ENCODE data around the gene HNRNPA1L2.
"Not testable (repeated sequence)": the region's sequence is repeated elsewhere in the genome, so short reads cannot be mapped to it uniquely, and the experiment has no call there.

The HNRNPA1L2 gene

DNA sequence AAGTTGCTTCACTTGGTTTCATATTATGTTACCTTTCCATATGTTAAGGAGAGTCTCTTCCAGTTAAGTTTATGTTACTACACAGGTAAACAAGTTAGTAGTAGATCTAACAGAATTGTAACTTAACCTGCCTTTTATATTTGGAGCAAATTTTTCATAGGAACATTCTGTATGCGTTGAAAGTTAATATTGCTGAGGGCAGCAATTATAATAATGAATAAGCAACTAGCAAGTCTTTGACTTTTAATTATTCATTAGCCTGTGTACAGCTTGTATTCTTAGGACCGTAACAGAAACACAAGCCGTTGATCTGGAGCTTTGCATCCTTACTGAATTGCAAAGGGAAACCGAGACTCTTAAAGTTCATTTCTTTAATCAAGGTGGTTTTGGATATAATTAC lies 22.0 kb downstream of the HNRNPA1L2 start:
- H3K36me3 ChIP-seq (ENCODE audit: control insufficient read depth in 4 of 4, insufficient read depth in 4 of 4, low read length in 3 of 4), result peaks cover 10 to 74% (median 45%) of the 10 kb centered on the region in 4 experiments
- ChIA-PET POLR2A (interaction anchor here (1.4 kb wide), 1 partner anchor 11 kb away, joined by 4 read pairs; the partner anchor contains the start of gene SUGT1), CTCF (interaction anchor here (1.0 to 5.0 kb wide), 11 partner anchors 11 to 183 kb away, joined by 3 to 32 read pairs (median 6); partner anchors contain the start of genes CNMD, PCDH8 and SUGT1)
- no peak for DNase-seq
- H3K4me3 ChIP-seq (ENCODE audit: control insufficient read depth in 1 of 7, extremely low read depth in 1 of 7, insufficient read depth in 4 of 7, low read depth in 2 of 7, low read length in 6 of 7), result no peak overlapping the region
- H3K27me3 ChIP-seq (replicated peaks in 2 of 5; ENCODE audit: control insufficient read depth in 4 of 5, insufficient read depth in 5 of 5, low read length in 4 of 5), result no peaks in the 10 kb centered on the region
- H3K9me3 ChIP-seq (ENCODE audit: control extremely low read depth in 1 of 5, control insufficient read depth in 4 of 5, insufficient read depth in 2 of 5, low read depth in 1 of 5, low read length in 4 of 5), result no peaks in the 10 kb centered on the region
- WGBS (ENCODE audit: insufficient coverage), result 100% methylated on average over 2 of the region's 4 CpGs
- no peaks in the 10 kb centered on the region for H3K4me1 ChIP-seq (ENCODE audit: control extremely low read depth in 1 of 4, control insufficient read depth in 4 of 4, insufficient read depth in 4 of 4, low read length in 3 of 4)
- H3K27ac ChIP-seq (ENCODE audit: insufficient read depth in 1 of 2, low read depth in 1 of 2, low read length in 2 of 2, poor library complexity in 1 of 2, severe bottlenecking in 2 of 2), result no peak overlapping the region

DNA sequence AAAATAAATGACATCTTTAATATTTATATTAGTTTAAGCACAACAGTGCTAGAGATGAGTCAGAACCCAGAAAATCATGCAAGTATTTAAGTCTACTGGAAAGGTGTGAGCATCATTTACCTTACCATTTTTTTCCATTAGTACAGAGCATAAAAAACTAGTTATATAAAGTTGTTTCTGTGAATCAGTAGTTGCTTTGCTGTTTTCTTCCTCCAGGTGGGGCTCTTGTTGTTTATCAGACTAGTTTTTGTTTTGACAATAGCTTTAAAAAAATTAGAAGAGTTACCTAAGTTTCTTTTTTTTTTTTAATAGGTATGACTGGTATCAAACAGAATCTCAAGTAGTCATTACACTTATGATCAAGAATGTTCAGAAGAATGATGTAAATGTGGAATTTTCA lies 23.1 kb downstream of the HNRNPA1L2 start:
- no peaks in the 10 kb centered on the region for H3K27me3 ChIP-seq (replicated peaks in 2 of 5; ENCODE audit: control insufficient read depth in 4 of 5, insufficient read depth in 5 of 5, low read length in 4 of 5)
- H3K9me3 ChIP-seq (ENCODE audit: control extremely low read depth in 1 of 5, control insufficient read depth in 4 of 5, insufficient read depth in 2 of 5, low read depth in 1 of 5, low read length in 4 of 5), result no peaks in the 10 kb centered on the region
- H3K27ac ChIP-seq (ENCODE audit: insufficient read depth in 1 of 2, low read depth in 1 of 2, low read length in 2 of 2, poor library complexity in 1 of 2, severe bottlenecking in 2 of 2), result no peak overlapping the region
- H3K4me1 ChIP-seq (ENCODE audit: control extremely low read depth in 1 of 4, control insufficient read depth in 4 of 4, insufficient read depth in 4 of 4, low read length in 3 of 4), result no peaks in the 10 kb centered on the region
- CTCF ChIA-PET, result interaction anchor here (0.8 to 5.0 kb wide), 20 partner anchors 8 to 486 kb away, joined by 3 to 32 read pairs (median 4); partner anchors contain the start of genes CNMD, PCDH8 and SUGT1
- no peak overlapping the region for H3K4me3 ChIP-seq (ENCODE audit: control insufficient read depth in 1 of 7, extremely low read depth in 1 of 7, insufficient read depth in 4 of 7, low read depth in 2 of 7, low read length in 6 of 7)
- DNase-seq, result peak; percentile 46 to 71 (median 67)
- POLR2A ChIA-PET, result interaction anchor here (1.4 kb wide), 1 partner anchor 12 kb away, joined by 4 read pairs; the partner anchor contains the start of gene SUGT1
- peaks cover 10 to 67% (median 45%) of the 10 kb centered on the region in 4 experiments for H3K36me3 ChIP-seq (ENCODE audit: control insufficient read depth in 4 of 4, insufficient read depth in 4 of 4, low read length in 3 of 4)

- Histone ChIP-seq H3K4me1 (ENCODE audit: control extremely low read depth in 1 of 4, control insufficient read depth in 4 of 4, insufficient read depth in 4 of 4, low read length in 3 of 4) (peaks cover 0 to 14% (median 1%) of the 10 kb centered on the region in 4 experiments), H3K27ac (ENCODE audit: insufficient read depth in 1 of 2, low read depth in 1 of 2, low read length in 2 of 2, poor library complexity in 1 of 2, severe bottlenecking in 2 of 2) (no peak overlapping the region), H3K9me3 (ENCODE audit: control extremely low read depth in 1 of 5, control insufficient read depth in 4 of 5, insufficient read depth in 2 of 5, low read depth in 1 of 5, low read length in 4 of 5) (no peaks in the 10 kb centered on the region), H3K27me3 (replicated peaks in 2 of 5; ENCODE audit: control insufficient read depth in 4 of 5, insufficient read depth in 5 of 5, low read length in 4 of 5) (no peaks in the 10 kb centered on the region), H3K4me3 (ENCODE audit: control insufficient read depth in 1 of 7, extremely low read depth in 1 of 7, insufficient read depth in 4 of 7, low read depth in 2 of 7, low read length in 6 of 7) (no peak overlapping the region), H3K36me3 (ENCODE audit: control insufficient read depth in 4 of 4, insufficient read depth in 4 of 4, low read length in 3 of 4) (peaks cover 7 to 45% (median 21%) of the 10 kb centered on the region in 4 experiments)
- DNase-seq, result peak; percentile 17 to 45 (median 42)
- ChIA-PET CTCF (interaction anchor here (0.6 to 1.0 kb wide), 4 partner anchors 12 to 29 kb away, joined by 3 read pairs; no protein-coding TSS in a partner anchor), POLR2A (no interaction called here)
- WGBS (ENCODE audit: insufficient coverage), result no CpG with 5 or more reads among the region's 2 CpGs
Observed at GRCh38 chr13:52669677-52670076, 27.4 kb downstream of the HNRNPA1L2 start.

DNA sequence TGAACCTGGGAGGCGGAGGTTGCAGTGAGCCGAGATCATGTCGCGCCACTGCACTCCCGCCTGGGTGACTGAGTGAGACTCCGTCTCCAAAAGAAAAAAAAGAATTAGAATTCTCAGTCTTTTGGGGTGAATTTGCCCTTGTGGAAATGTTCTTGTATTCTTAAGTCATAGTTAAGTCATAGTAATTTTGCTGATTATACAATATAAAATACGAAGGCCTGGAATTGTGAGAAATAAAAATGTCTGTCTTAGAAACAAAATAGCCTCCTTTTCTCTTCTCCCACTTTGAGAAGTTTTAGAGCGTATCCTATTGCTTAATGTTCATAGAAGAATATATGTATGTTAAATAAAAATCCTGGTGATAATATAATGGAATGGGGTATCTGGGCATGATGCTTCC lies 28.5 kb downstream of the HNRNPA1L2 start:
- Histone ChIP-seq H3K9me3 (ENCODE audit: control extremely low read depth in 1 of 5, control insufficient read depth in 4 of 5, insufficient read depth in 2 of 5, low read depth in 1 of 5, low read length in 4 of 5) (no peaks in the 10 kb centered on the region), H3K4me3 (ENCODE audit: control insufficient read depth in 1 of 7, extremely low read depth in 1 of 7, insufficient read depth in 4 of 7, low read depth in 2 of 7, low read length in 6 of 7) (no peak overlapping the region), H3K27me3 (replicated peaks in 2 of 5; ENCODE audit: control insufficient read depth in 4 of 5, insufficient read depth in 5 of 5, low read length in 4 of 5) (no peaks in the 10 kb centered on the region), H3K27ac (ENCODE audit: insufficient read depth in 1 of 2, low read depth in 1 of 2, low read length in 2 of 2, poor library complexity in 1 of 2, severe bottlenecking in 2 of 2) (no peak overlapping the region), H3K36me3 (ENCODE audit: control insufficient read depth in 4 of 4, insufficient read depth in 4 of 4, low read length in 3 of 4) (peaks cover 8 to 38% (median 18%) of the 10 kb centered on the region in 4 experiments), H3K4me1 (ENCODE audit: control extremely low read depth in 1 of 4, control insufficient read depth in 4 of 4, insufficient read depth in 4 of 4, low read length in 3 of 4) (peaks cover 0 to 14% (median 1%) of the 10 kb centered on the region in 4 experiments)
- ChIA-PET POLR2A (interaction anchor here (0.7 kb wide), 1 partner anchor 17 kb away, joined by 3 read pairs; no protein-coding TSS in a partner anchor), CTCF (interaction anchor here (0.7 to 2.1 kb wide), 4 partner anchors 18 to 273 kb away, joined by 3 to 6 read pairs (median 4); no protein-coding TSS in a partner anchor)
- no peak for DNase-seq
- 97% methylated on average over 5 of the region's 8 CpGs for WGBS (ENCODE audit: insufficient coverage)

DNA sequence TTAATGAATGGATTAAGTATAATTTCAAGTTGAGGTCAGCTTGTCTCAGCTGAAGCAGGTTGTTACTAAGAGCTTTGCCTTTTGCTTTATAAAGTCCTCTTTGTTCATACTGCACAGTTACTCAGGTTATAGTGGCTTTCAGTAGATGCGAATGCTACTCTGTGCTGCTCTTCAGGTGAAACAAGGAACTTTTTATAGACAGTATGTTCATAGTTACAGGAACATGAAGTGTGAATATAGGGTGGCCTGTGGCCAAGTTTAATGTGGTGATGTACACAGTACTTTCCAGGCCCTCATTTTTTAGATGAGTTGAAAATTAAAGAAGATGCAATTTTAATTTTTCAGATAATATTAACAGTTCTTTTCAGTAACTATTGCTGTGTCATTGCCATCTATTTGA lies 31.2 kb downstream of the HNRNPA1L2 start:
- peaks cover 6 to 35% (median 11%) of the 10 kb centered on the region in 4 experiments for H3K36me3 ChIP-seq (ENCODE audit: control insufficient read depth in 4 of 4, insufficient read depth in 4 of 4, low read length in 3 of 4)
- no peak overlapping the region for H3K4me3 ChIP-seq (ENCODE audit: control insufficient read depth in 1 of 7, extremely low read depth in 1 of 7, insufficient read depth in 4 of 7, low read depth in 2 of 7, low read length in 6 of 7)
- no peak overlapping the region for H3K27ac ChIP-seq (ENCODE audit: insufficient read depth in 1 of 2, low read depth in 1 of 2, low read length in 2 of 2, poor library complexity in 1 of 2, severe bottlenecking in 2 of 2)
- H3K4me1 ChIP-seq (ENCODE audit: control extremely low read depth in 1 of 4, control insufficient read depth in 4 of 4, insufficient read depth in 4 of 4, low read length in 3 of 4), result peaks cover 0 to 14% (median 1%) of the 10 kb centered on the region in 4 experiments
- H3K27me3 ChIP-seq (replicated peaks in 2 of 5; ENCODE audit: control insufficient read depth in 4 of 5, insufficient read depth in 5 of 5, low read length in 4 of 5), result no peaks in the 10 kb centered on the region
- DNase-seq, result peak in 2 of 3 donors; percentile 50 to 62
- WGBS (ENCODE audit: insufficient coverage), result 100% methylated on average over 1 of the region's 1 CpG
- ChIA-PET POLR2A (no interaction called here), CTCF (interaction anchor here (0.8 to 1.0 kb wide), 2 partner anchors 11 to 12 kb away, joined by 3 read pairs; no protein-coding TSS in a partner anchor)
- H3K9me3 ChIP-seq (ENCODE audit: control extremely low read depth in 1 of 5, control insufficient read depth in 4 of 5, insufficient read depth in 2 of 5, low read depth in 1 of 5, low read length in 4 of 5), result no peaks in the 10 kb centered on the region

- Histone ChIP-seq H3K27ac (ENCODE audit: insufficient read depth in 1 of 2, low read depth in 1 of 2, low read length in 2 of 2, poor library complexity in 1 of 2, severe bottlenecking in 2 of 2) (no peak overlapping the region), H3K4me1 (ENCODE audit: control extremely low read depth in 1 of 4, control insufficient read depth in 4 of 4, insufficient read depth in 4 of 4, low read length in 3 of 4) (peaks cover 0 to 4% (median 1%) of the 10 kb centered on the region in 4 experiments), H3K27me3 (replicated peaks in 2 of 5; ENCODE audit: control insufficient read depth in 4 of 5, insufficient read depth in 5 of 5, low read length in 4 of 5) (no peaks in the 10 kb centered on the region), H3K4me3 (ENCODE audit: control insufficient read depth in 1 of 7, extremely low read depth in 1 of 7, insufficient read depth in 4 of 7, low read depth in 2 of 7, low read length in 6 of 7) (no peak overlapping the region), H3K36me3 (ENCODE audit: control insufficient read depth in 4 of 4, insufficient read depth in 4 of 4, low read length in 3 of 4) (peaks cover 11 to 40% (median 28%) of the 10 kb centered on the region in 4 experiments), H3K9me3 (ENCODE audit: control extremely low read depth in 1 of 5, control insufficient read depth in 4 of 5, insufficient read depth in 2 of 5, low read depth in 1 of 5, low read length in 4 of 5) (no peaks in the 10 kb centered on the region)
- POLR2A ChIA-PET, result no interaction called here
- CTCF ChIA-PET, result interaction anchor here (1.1 to 2.0 kb wide), 2 partner anchors 10 to 61 kb away, joined by 3 to 8 read pairs; partner anchors contain the start of gene CNMD
- WGBS (ENCODE audit: insufficient coverage), result 100% methylated on average over 1 of the region's 1 CpG
- DNase-seq, result no peak
Observed at GRCh38 chr13:52677823-52678222, 35.6 kb downstream of the HNRNPA1L2 start.

GRCh38 chr13:52685806-52686205 lies 43.6 kb downstream of the HNRNPA1L2 start:
- POLR2A ChIA-PET; H3K4me3 ChIP-seq (ENCODE audit: control insufficient read depth in 1 of 7, extremely low read depth in 1 of 7, insufficient read depth in 4 of 7, low read depth in 2 of 7, low read length in 6 of 7): not testable (repeated sequence)
- CTCF ChIA-PET, result interaction anchor here (1.2 kb wide), 1 partner anchor 13 kb away, joined by 3 read pairs; no protein-coding TSS in a partner anchor

More at GRCh38 chr13:52685806-52686205, 43.6 kb downstream of the HNRNPA1L2 start:
- not testable (repeated sequence) for DNase-seq; H3K9me3 ChIP-seq (ENCODE audit: control extremely low read depth in 1 of 5, control insufficient read depth in 4 of 5, insufficient read depth in 2 of 5, low read depth in 1 of 5, low read length in 4 of 5); H3K27me3 ChIP-seq (replicated peaks in 2 of 5; ENCODE audit: control insufficient read depth in 4 of 5, insufficient read depth in 5 of 5, low read length in 4 of 5); H3K4me1 ChIP-seq (ENCODE audit: control extremely low read depth in 1 of 4, control insufficient read depth in 4 of 4, insufficient read depth in 4 of 4, low read length in 3 of 4); H3K27ac ChIP-seq (ENCODE audit: insufficient read depth in 1 of 2, low read depth in 1 of 2, low read length in 2 of 2, poor library complexity in 1 of 2, severe bottlenecking in 2 of 2)
- WGBS (ENCODE audit: insufficient coverage), result 100% methylated on average over 7 of the region's 9 CpGs
- H3K36me3 ChIP-seq (ENCODE audit: control insufficient read depth in 4 of 4, insufficient read depth in 4 of 4, low read length in 3 of 4), result peaks cover 8 to 45% (median 32%) of the 10 kb centered on the region in 4 experiments
